Heart left ventricle (tissue), 16 donors: ENCODE data around the gene SHC3. TPM values are rescaled to one million over a fixed set of nuclear protein-coding genes. Genes with fewer than 3 reads are reported as not detected.

ENCODE experiments used
- ATAC-seq, 4 donors: fragments of 200-7000 bp; cut with Tn5 transposase; one replicate each; pipeline ENCODE4 v1.9.1; 2020 to 2022; ENCODE audit warnings: moderate library complexity in 4 of 4, mild to moderate bottlenecking in 3 of 4, moderate number of reproducible peaks in 1 of 4
- DNase-seq, 5 donors: peaks; one replicate each; pipeline ENCODE4 v3.0.0-alpha.2; 2020
- H3K27ac ChIP-seq, 12 donors: fragments of 200-600 bp; sonication (generic) in 4 of 12; one replicate each; pipeline versions ENCODE4 v1.5.0 to v1.8.0; 2016 to 2022; ENCODE audit warnings: mild to moderate bottlenecking in 2 of 12
- H3K27me3 ChIP-seq, 9 donors: fragments of 200-600 bp; sonication (generic) in 2 of 9; one replicate each; pipeline versions ENCODE4 v1.5.1 to v1.8.0; 2016 to 2022; ENCODE audit warnings: mild to moderate bottlenecking in 3 of 9
- H3K36me3 ChIP-seq, 9 donors: fragments of 200-600 bp; sonication (generic) in 2 of 9; one replicate each; pipeline versions ENCODE4 v1.5.0 to v1.8.0; 2018 to 2022; ENCODE audit warnings: mild to moderate bottlenecking in 2 of 9
- H3K4me1 ChIP-seq, 12 donors: fragments of 200-600 bp; sonication (generic) in 4 of 12; one replicate each; pipeline versions ENCODE4 v1.5.0 to v1.8.0; 2016 to 2022; ENCODE audit warnings: mild to moderate bottlenecking in 3 of 12
- H3K4me3 ChIP-seq, 12 donors: fragments of 200-600 bp; sonication (generic) in 4 of 12; one replicate each; pipeline versions ENCODE4 v1.5.0 to v1.8.0; 2017 to 2022; ENCODE audit warnings: mild to moderate bottlenecking in 9 of 12, moderate library complexity in 4 of 12
- H3K9me3 ChIP-seq, 12 donors: fragments of 200-600 bp; sonication (generic) in 4 of 12; one replicate each; pipeline versions ENCODE4 v1.5.0 to v1.8.0; 2016 to 2022; ENCODE audit warnings: mild to moderate bottlenecking in 1 of 12
- POLR2A ChIP-seq, 2 donors: fragments of 450-650 bp; IDR thresholded peaks; one replicate each; pipeline ENCODE4 v1.6.1; 2017; ENCODE audit warnings: antibody characterized with exemption in 2 of 2, mild to moderate bottlenecking in 2 of 2, moderate library complexity in 2 of 2
- WGBS, 4 donors: extraction: QIAGEN DNeasy Blood & Tissue Kit in 2 of 4; methylation state at CpG; one replicate each; pipeline versions ENCODE4 v1.1.5 to v1.1.7; 2013 to 2018; 5-methylcytosine and 5-hydroxymethylcytosine counted together
- intact Hi-C, 10 donors: fragments of 100-400 bp; cut with DNase I; formaldehyde crosslinking; loops; one replicate each; pipeline versions ENCODE4 v1.11.1 to v1.14.2; 2022
- polyA plus RNA-seq, 2 donors: library from polyadenylated mRNA; stranded (reverse); fragments of 200-250 nt; gene quantifications; one replicate each; pipeline ENCODE4 v1.2.3, GENCODE V29; 2013
- total RNA-seq, 9 donors: library from RNA; depleted of rRNA in 2 of 9; stranded (reverse); fragments of >200 nt in 2 of 9; fragmentation: NEBNext Ultra II Directional in 3 of 9; extraction: Animal tissue kit (Norgen Biotek cat#: 25700) in 3 of 9; gene quantifications; one replicate each; pipeline versions ENCODE4 v1.1.0 to v1.2.4, GENCODE V29; 2016 to 2023
- TF ChIP-seq, protein P1 (sequence below), 12 donors: fragments of 200-600 bp; sonication (generic) in 4 of 12; IDR thresholded peaks; one replicate each; pipeline versions ENCODE4 v1.5.0 to v1.8.0; 2018 to 2022; ENCODE audit warnings: antibody characterized with exemption in 12 of 12, mild to moderate bottlenecking in 5 of 12
- donor health status: ischemic (EF 13 %, LVEDD 7.1; RV severe dilation, severe dysfunction).
- donor health status: healthy with polysubstance abuse.
- donor health status: DM: no; HTN: yes; CAD: no.
- donor health status: DM: no; HTN: no; CAD: no.
- donor health status: ischemic (EF 25% LVEDD 6.9; RV normal size, moderate dysfunction).
- donor health status: ischemic (EF 25% LVEDD 5.7; RV mildly dilated, moderate dysfunction).
- donor health status: healthy.
- donor health status: DM: yes; HTN: yes; CAD: no.
- donor health status: ischemic (EF 35%, LVEDD 5.7; RV mildly dilated, moderate dysfunction).
- donor health status: nonischemic (EF 11% LVEDD 7.7; RV severe dilation, severe dysfunction).
- donor health status: DM: yes; HTN: yes; CAD: no.
- donor health status: PGD.
- donor health status: ischemic (EF 29% LVEDD 5.4; RV normal size, mild dysfunction).
- donor health status: nonischemic (EF 23%, LVEDD 6.1; RV moderate dilation, normal function).

Gene SHC3
- total and polyA plus RNA-seq, 11 donors = 0.20 to 4.3 (median 0.52) TPM

DNA sequence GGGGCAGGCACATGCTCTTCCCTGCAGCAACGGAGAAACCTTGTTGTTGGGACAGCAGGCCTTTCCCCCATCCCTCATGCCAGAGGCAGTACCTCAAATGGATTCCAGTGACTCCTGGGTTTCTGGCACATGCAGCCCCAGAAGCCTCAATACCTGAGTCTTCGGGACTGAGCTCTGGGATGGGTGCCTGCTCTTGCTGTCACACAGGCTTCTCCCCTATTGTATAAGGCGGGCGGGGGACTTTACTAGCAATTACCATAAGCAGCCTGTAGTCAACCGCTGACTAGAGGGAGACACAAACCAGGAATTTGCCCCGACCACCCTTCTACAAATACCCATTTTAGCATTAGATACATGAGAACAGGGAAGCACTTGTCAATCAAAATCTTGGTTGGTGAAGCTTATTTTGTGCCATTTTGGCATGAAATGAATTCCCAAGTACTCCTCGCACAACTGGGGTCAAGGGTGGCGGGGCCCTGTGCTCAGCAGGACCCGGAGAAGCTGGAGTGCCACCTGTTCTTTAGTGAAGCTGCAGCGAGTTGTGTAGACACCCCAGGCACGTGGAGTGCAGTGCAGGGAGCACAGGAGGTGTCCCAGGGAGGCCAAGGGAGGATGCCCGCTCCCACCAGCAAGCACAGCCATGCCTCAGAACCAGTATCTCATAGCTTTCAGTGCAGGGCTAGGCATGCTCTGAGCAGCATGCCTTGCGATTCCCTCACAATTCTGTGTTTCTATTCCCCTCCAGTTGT, 166.2 kb downstream of the SHC3 start:
- H3K4me1 ChIP-seq = peaks cover 0 to 6% (median 0%) of the 10 kb centered on the region in 12 donors
- H3K4me3 ChIP-seq = no peak overlapping the region
- intact Hi-C loops = no loop called here
- 81 to 90% (median 88%) methylated on average over 11 to 13 of the region's 13 CpGs for WGBS, 4 donors
- ATAC-seq (no peak), DNase-seq (no peak)
- H3K27me3 ChIP-seq = peaks cover 0 to 5% (median 0%) of the 10 kb centered on the region in 9 donors
- peaks cover 0 to 7% (median 0%) of the 10 kb centered on the region in 12 donors for H3K9me3 ChIP-seq
- TF ChIP-seq POLR2A (IDR thresholded peaks at IDR 0.05) = no peak
- H3K36me3 ChIP-seq = no peaks in the 10 kb centered on the region
- H3K27ac ChIP-seq = no peak overlapping the region

GRCh38 chr9:89011683-89012082, 166.9 kb downstream of the SHC3 start:
- H3K9me3 ChIP-seq = peaks cover 0 to 1% (median 0%) of the 10 kb centered on the region in 12 donors
- H3K36me3 ChIP-seq = no peaks in the 10 kb centered on the region
- ATAC-seq (no peak), DNase-seq (no peak)
- H3K4me1 ChIP-seq = peaks cover 0 to 6% (median 0%) of the 10 kb centered on the region in 12 donors
- WGBS, 4 donors = 84 to 95% (median 93%) methylated on average over 2 of the region's 2 CpGs
- peaks cover 0 to 5% (median 0%) of the 10 kb centered on the region in 9 donors for H3K27me3 ChIP-seq
- H3K4me3 ChIP-seq = no peak overlapping the region
- intact Hi-C loops = no loop called here
- no peak overlapping the region for H3K27ac ChIP-seq
- TF ChIP-seq POLR2A (IDR thresholded peaks at IDR 0.05) = no peak
- TF ChIP-seq, protein P1, sequence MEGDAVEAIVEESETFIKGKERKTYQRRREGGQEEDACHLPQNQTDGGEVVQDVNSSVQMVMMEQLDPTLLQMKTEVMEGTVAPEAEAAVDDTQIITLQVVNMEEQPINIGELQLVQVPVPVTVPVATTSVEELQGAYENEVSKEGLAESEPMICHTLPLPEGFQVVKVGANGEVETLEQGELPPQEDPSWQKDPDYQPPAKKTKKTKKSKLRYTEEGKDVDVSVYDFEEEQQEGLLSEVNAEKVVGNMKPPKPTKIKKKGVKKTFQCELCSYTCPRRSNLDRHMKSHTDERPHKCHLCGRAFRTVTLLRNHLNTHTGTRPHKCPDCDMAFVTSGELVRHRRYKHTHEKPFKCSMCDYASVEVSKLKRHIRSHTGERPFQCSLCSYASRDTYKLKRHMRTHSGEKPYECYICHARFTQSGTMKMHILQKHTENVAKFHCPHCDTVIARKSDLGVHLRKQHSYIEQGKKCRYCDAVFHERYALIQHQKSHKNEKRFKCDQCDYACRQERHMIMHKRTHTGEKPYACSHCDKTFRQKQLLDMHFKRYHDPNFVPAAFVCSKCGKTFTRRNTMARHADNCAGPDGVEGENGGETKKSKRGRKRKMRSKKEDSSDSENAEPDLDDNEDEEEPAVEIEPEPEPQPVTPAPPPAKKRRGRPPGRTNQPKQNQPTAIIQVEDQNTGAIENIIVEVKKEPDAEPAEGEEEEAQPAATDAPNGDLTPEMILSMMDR (IDR thresholded peaks at IDR 0.05) = no peak

DNA sequence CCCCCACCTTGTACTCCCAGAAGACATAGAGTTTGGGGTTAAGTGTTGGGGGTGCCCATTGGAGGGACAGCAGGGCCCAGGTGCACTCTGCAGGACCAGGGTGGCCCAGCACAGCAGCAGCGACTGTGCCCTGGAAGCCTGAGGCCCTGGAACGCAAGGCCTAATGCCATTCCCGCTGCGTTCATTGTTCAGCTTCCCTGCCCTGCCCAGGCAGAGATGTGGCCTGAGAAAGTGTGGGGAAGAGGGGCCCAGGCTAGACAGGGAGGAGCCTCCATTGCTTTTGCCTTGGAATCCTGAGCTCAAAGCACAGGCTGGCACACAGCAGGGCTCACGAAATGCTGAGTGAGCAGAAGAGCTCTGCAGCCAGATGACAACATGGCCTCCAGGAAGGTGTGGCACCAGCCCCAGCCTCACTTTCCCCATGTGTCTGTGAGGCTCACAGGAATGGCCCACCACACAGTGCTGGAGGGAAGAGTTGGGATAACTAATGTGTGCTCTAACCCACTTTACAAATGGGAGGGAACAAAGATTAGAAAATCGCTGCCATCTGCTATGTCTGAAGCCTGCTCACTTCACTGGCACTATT, 168.0 kb downstream of the SHC3 start:
- peaks cover 0 to 5% (median 0%) of the 10 kb centered on the region in 9 donors for H3K27me3 ChIP-seq
- H3K4me1 ChIP-seq = peaks cover 0 to 9% (median 0%) of the 10 kb centered on the region in 12 donors
- no peak overlapping the region for H3K27ac ChIP-seq
- intact Hi-C loops = no loop called here
- H3K4me3 ChIP-seq = no peak overlapping the region
- WGBS, 4 donors = 77 to 99% (median 80%) methylated on average over 4 to 6 of the region's 6 CpGs
- no peaks in the 10 kb centered on the region for H3K36me3 ChIP-seq
- ATAC-seq (no peak), DNase-seq (no peak)
- H3K9me3 ChIP-seq = no peaks in the 10 kb centered on the region
- no peak for TF ChIP-seq POLR2A (IDR thresholded peaks at IDR 0.05)
- TF ChIP-seq, protein P1 (IDR thresholded peaks at IDR 0.05) = no peak

DNA sequence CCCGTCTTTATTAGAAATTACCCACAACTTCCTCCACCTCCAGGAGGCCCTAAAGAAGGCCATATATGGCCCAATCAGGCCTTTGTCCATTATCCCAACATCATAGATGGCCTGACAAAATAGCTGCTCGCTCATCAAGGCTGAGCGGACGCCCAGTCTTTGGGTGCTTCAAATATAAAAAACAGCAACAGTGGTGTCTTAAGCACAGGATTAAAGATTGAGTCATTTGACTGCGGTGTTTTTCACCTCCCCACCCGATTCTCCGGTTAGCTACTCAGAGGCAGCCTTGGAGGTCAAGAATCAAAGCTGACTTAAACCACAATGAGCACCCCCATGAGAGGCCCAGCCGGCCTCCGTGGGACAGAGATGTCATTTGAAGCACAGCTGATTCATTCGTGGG, 168.6 kb downstream of the SHC3 start:
- Histone ChIP-seq H3K27ac (no peak overlapping the region), H3K4me3 (no peak overlapping the region), H3K36me3 (peaks cover 0 to 1% (median 0%) of the 10 kb centered on the region in 9 donors), H3K9me3 (no peaks in the 10 kb centered on the region), H3K27me3 (peaks cover 0 to 5% (median 0%) of the 10 kb centered on the region in 9 donors), H3K4me1 (peaks cover 0 to 10% (median 0%) of the 10 kb centered on the region in 12 donors)
- WGBS, 4 donors = 79 to 85% (median 83%) methylated on average over 10 of the region's 10 CpGs
- intact Hi-C loops = no loop called here
- TF ChIP-seq, protein P1 (IDR thresholded peaks at IDR 0.05) = no peak
- TF ChIP-seq POLR2A (IDR thresholded peaks at IDR 0.05) = no peak
- ATAC-seq = no peak
- no peak for DNase-seq
